NT2/D1 (cell line): ENCODE measurements around the gene STX7.

ENCODE experiments used
- DNase-seq: peaks from one replicate; pipeline ENCODE4 v3.0.0-alpha.2; 2011; ENCODE audit warnings: low read depth, low spot score
- H3K27me3 ChIP-seq: 2 replicates; pipeline ENCODE4 v1.6.0; 2011; ENCODE audit warnings: mild to moderate bottlenecking; ENCODE audit not compliant: insufficient read length, insufficient read depth
- H3K36me3 ChIP-seq: 2 replicates; pipeline ENCODE4 v1.6.1; 2011; ENCODE audit warnings: mild to moderate bottlenecking, low read length, mixed read lengths; ENCODE audit not compliant: insufficient read depth, insufficient read length
- H3K4me1 ChIP-seq: 2 replicates; pipeline ENCODE4 v1.5.1; 2011; ENCODE audit not compliant: insufficient read depth, insufficient read length
- H3K4me3 ChIP-seq: 2 replicates; pipeline ENCODE4 v1.5.1; 2011; ENCODE audit warnings: low read depth; ENCODE audit not compliant: insufficient read length
- H3K9ac ChIP-seq: 2 replicates; pipeline ENCODE4 v1.6.0; 2011; ENCODE audit warnings: low read depth; ENCODE audit not compliant: insufficient read length
- H3K9me3 ChIP-seq: 2 replicates; pipeline ENCODE4 v1.5.1; 2011; ENCODE audit warnings: mild to moderate bottlenecking, low read length; ENCODE audit not compliant: insufficient read depth
- SUZ12 ChIP-seq: IDR thresholded peaks from 2 replicates; pipeline ENCODE4 v1.6.1; 2011; ENCODE audit not compliant: insufficient read length, insufficient read depth; ENCODE audit errors: extremely low read depth
- YY1 ChIP-seq: IDR thresholded peaks from 2 replicates; pipeline ENCODE4 v1.6.1; 2011; ENCODE audit not compliant: insufficient read length, insufficient read depth
- ZNF274 ChIP-seq: IDR thresholded peaks from 2 replicates; pipeline ENCODE4 v1.6.1; 2011; ENCODE audit warnings: mild to moderate bottlenecking, low read depth, low read length

STX7 gene

GRCh38 chr6:132505158-132505557 lies 7.8 kb downstream of the STX7 start:
- Histone ChIP-seq H3K27me3 (no peaks in the 10 kb centered on the region), H3K9me3 (no peaks in the 10 kb centered on the region), H3K9ac (no peak overlapping the region), H3K4me3 (no peak overlapping the region), H3K4me1 (no peaks in the 10 kb centered on the region), H3K36me3 (peaks cover 33% of the 10 kb centered on the region)
- TF ChIP-seq SUZ12: no peak
- no peak for TF ChIP-seq ZNF274
- no peak for TF ChIP-seq YY1
- DNase-seq: no peak

GRCh38 chr6:132504757-132505156 lies 8.2 kb downstream of the STX7 start:
- no peaks in the 10 kb centered on the region for H3K9me3 ChIP-seq
- H3K9ac ChIP-seq: no peak overlapping the region
- H3K4me3 ChIP-seq: no peak overlapping the region
- TF ChIP-seq SUZ12: no peak
- no peak for TF ChIP-seq ZNF274
- TF ChIP-seq YY1: no peak
- no peak for DNase-seq
- peaks cover 36% of the 10 kb centered on the region for H3K36me3 ChIP-seq
- no peaks in the 10 kb centered on the region for H3K27me3 ChIP-seq
- no peaks in the 10 kb centered on the region for H3K4me1 ChIP-seq

- DNase-seq: no peak
- TF ChIP-seq ZNF274 (no peak), SUZ12 (no peak), YY1 (no peak)
- H3K4me3 ChIP-seq: no peak overlapping the region
- no peak overlapping the region for H3K9ac ChIP-seq
- H3K36me3 ChIP-seq: peaks cover 34% of the 10 kb centered on the region
- no peaks in the 10 kb centered on the region for H3K9me3 ChIP-seq
- no peaks in the 10 kb centered on the region for H3K4me1 ChIP-seq
- no peaks in the 10 kb centered on the region for H3K27me3 ChIP-seq
Measured at GRCh38 chr6:132499757-132500156, 13.2 kb downstream of the STX7 start.

GRCh38 chr6:132498638-132499037 lies 14.3 kb downstream of the STX7 start:
- no peak overlapping the region for H3K4me3 ChIP-seq
- DNase-seq: no peak
- H3K27me3 ChIP-seq: no peaks in the 10 kb centered on the region
- H3K9ac ChIP-seq: no peak overlapping the region
- no peaks in the 10 kb centered on the region for H3K4me1 ChIP-seq
- TF ChIP-seq YY1: no peak
- TF ChIP-seq SUZ12: no peak
- TF ChIP-seq ZNF274: no peak
- no peaks in the 10 kb centered on the region for H3K9me3 ChIP-seq
- H3K36me3 ChIP-seq: peaks cover 34% of the 10 kb centered on the region

- no peaks in the 10 kb centered on the region for H3K27me3 ChIP-seq
- H3K9ac ChIP-seq: no peak overlapping the region
- no peak overlapping the region for H3K4me3 ChIP-seq
- H3K36me3 ChIP-seq: peaks cover 20% of the 10 kb centered on the region
- TF ChIP-seq YY1 (no peak), SUZ12 (no peak), ZNF274 (no peak)
- no peaks in the 10 kb centered on the region for H3K9me3 ChIP-seq
- DNase-seq: no peak
- no peaks in the 10 kb centered on the region for H3K4me1 ChIP-seq
Measured at GRCh38 chr6:132496519-132497180, 16.3 kb downstream of the STX7 start.

- H3K4me3 ChIP-seq: no peak overlapping the region
- DNase-seq: no peak
- H3K36me3 ChIP-seq: peaks cover 14% of the 10 kb centered on the region
- no peaks in the 10 kb centered on the region for H3K9me3 ChIP-seq
- peaks cover under 1% of the 10 kb centered on the region for H3K4me1 ChIP-seq
- TF ChIP-seq YY1 (no peak), ZNF274 (no peak), SUZ12 (no peak)
- H3K27me3 ChIP-seq: no peaks in the 10 kb centered on the region
- no peak overlapping the region for H3K9ac ChIP-seq
Measured at GRCh38 chr6:132495604-132496079, 17.3 kb downstream of the STX7 start.

- DNase-seq: no peak
- Histone ChIP-seq H3K4me3 (no peak overlapping the region), H3K9me3 (no peaks in the 10 kb centered on the region), H3K27me3 (no peaks in the 10 kb centered on the region), H3K9ac (no peak overlapping the region), H3K4me1 (peaks cover 2% of the 10 kb centered on the region), H3K36me3 (peaks cover 18% of the 10 kb centered on the region)
- TF ChIP-seq SUZ12 (no peak), ZNF274 (no peak), YY1 (no peak)
Measured at GRCh38 chr6:132494954-132495353, 18.0 kb downstream of the STX7 start.
